Type B pancreatic cell (in vitro differentiated cells): ENCODE measurements around the gene TFPT. TPM values are rescaled to one million over a fixed set of nuclear protein-coding genes. Genes with fewer than 3 reads are reported as not detected.

Experiments used
- DNase-seq: peaks from one replicate; pipeline ENCODE4 v3.0.0; 2021; ENCODE audit warnings: mixed read lengths; ENCODE audit not compliant: unreplicated experiment; ENCODE audit errors: extremely low spot score
- H3K27ac Mint-ChIP-seq: 2 replicates; pipeline ENCODE4 v1.8.0; 2021; ENCODE audit warnings: mild to moderate bottlenecking, mixed read lengths
- H3K27me3 Mint-ChIP-seq: 2 replicates; pipeline ENCODE4 v1.8.0; 2021; ENCODE audit warnings: mixed read lengths
- H3K36me3 Mint-ChIP-seq: 2 replicates; pipeline ENCODE4 v1.8.0; 2021; ENCODE audit warnings: mixed read lengths
- H3K4me1 Mint-ChIP-seq: one replicate; pipeline ENCODE4 v1.8.0; 2021; ENCODE audit warnings: mixed read lengths; ENCODE audit not compliant: unreplicated experiment
- H3K4me3 Mint-ChIP-seq: 2 replicates; pipeline ENCODE4 v1.8.0; 2021; ENCODE audit warnings: mild to moderate bottlenecking, mixed read lengths
- H3K9me3 Mint-ChIP-seq: 2 replicates; pipeline ENCODE4 v1.8.0; 2021; ENCODE audit warnings: mixed read lengths
- CTCF ChIP-seq: fragments of 200-600 bp; sonication (generic); conservative IDR thresholded peaks from 2 replicates; pipeline ENCODE4 v1.5.0; 2021; ENCODE audit warnings: antibody characterized with exemption, mild to moderate bottlenecking
- total RNA-seq: library from RNA; stranded (reverse); gene quantifications from 2 replicates; pipeline ENCODE4 v1.2.1, GENCODE V29; 2021; ENCODE audit warnings: low replicate concordance

The TFPT gene
- total RNA-seq, 1 donor from 2014 or later, result 17.0 TPM

- no peaks in the 10 kb centered on the region for H3K27me3 Mint-ChIP-seq
- TF ChIP-seq CTCF, result no peak
- no peak overlapping the region for H3K4me3 Mint-ChIP-seq
- DNase-seq, result no peak
- H3K9me3 Mint-ChIP-seq, result no peaks in the 10 kb centered on the region
- H3K27ac Mint-ChIP-seq, result no peak overlapping the region
- no peaks in the 10 kb centered on the region for H3K4me1 Mint-ChIP-seq
- peaks cover 9% of the 10 kb centered on the region for H3K36me3 Mint-ChIP-seq
Observed at GRCh38 chr19:54123682-54124081, 8.2 kb upstream of the TFPT start.

GRCh38 chr19:54121259-54121658, 5.8 kb upstream of the TFPT start:
- peaks cover 8% of the 10 kb centered on the region for H3K4me1 Mint-ChIP-seq
- H3K36me3 Mint-ChIP-seq, result peaks cover 4% of the 10 kb centered on the region
- H3K4me3 Mint-ChIP-seq, result no peak overlapping the region
- H3K27me3 Mint-ChIP-seq, result no peaks in the 10 kb centered on the region
- no peak for DNase-seq
- no peaks in the 10 kb centered on the region for H3K9me3 Mint-ChIP-seq
- no peak for TF ChIP-seq CTCF
- H3K27ac Mint-ChIP-seq, result no peak overlapping the region

GRCh38 chr19:54114340-54115108, 933 bp downstream of the TFPT start:
- no peaks in the 10 kb centered on the region for H3K27me3 Mint-ChIP-seq
- no peaks in the 10 kb centered on the region for H3K9me3 Mint-ChIP-seq
- H3K36me3 Mint-ChIP-seq, result peaks cover 9% of the 10 kb centered on the region
- H3K4me1 Mint-ChIP-seq, result peaks cover 23% of the 10 kb centered on the region
- no peak for TF ChIP-seq CTCF
- H3K4me3 Mint-ChIP-seq, result peak overlapping the region; percentile 96
- peak overlapping the region; percentile 93 for H3K27ac Mint-ChIP-seq
- no peak for DNase-seq

- no peak for TF ChIP-seq CTCF
- H3K9me3 Mint-ChIP-seq, result no peaks in the 10 kb centered on the region
- no peak overlapping the region for H3K4me3 Mint-ChIP-seq
- H3K36me3 Mint-ChIP-seq, result peaks cover 4% of the 10 kb centered on the region
- H3K27me3 Mint-ChIP-seq, result no peaks in the 10 kb centered on the region
- H3K27ac Mint-ChIP-seq, result no peak overlapping the region
- DNase-seq, result no peak
- peaks cover 3% of the 10 kb centered on the region for H3K4me1 Mint-ChIP-seq
Observed at GRCh38 chr19:54109651-54110050, 5.8 kb downstream of the TFPT start.

- no peak for TF ChIP-seq CTCF
- DNase-seq, result no peak
- Mint-ChIP-seq H3K9me3 (no peaks in the 10 kb centered on the region), H3K4me3 (no peak overlapping the region), H3K27ac (no peak overlapping the region), H3K36me3 (peaks cover 4% of the 10 kb centered on the region), H3K4me1 (no peaks in the 10 kb centered on the region), H3K27me3 (no peaks in the 10 kb centered on the region)
Observed at GRCh38 chr19:54108496-54108895, 7.0 kb downstream of the TFPT start.
